Measurements from ENCODE around the gene PRR7.

Gene PRR7

DNA sequence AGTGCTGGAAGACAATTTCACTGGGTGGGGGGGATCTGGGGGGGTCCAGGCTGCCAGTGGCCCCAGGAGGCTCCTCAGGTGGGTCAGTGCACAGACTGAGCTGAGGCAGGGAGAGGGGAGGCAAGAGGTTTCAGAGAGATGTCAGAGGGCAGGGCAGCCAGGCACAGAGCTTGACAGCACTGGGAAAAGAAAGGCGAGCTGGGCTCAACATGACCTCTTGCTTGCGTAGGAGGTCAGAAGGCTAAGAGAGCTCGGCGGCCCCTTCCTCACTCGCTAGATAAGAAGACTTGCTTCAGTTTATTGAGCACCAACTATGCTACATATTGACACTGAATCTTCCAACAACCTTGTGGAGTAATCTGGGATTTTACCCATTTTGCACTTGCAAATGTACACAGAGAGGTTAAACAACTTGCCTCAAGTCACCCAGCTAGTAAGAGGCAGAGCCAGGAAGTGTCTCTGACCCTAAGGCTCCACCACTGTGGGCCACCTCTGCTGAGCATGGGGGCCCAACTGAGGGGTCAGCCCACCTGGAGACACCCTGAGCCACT lies 47.3 kb downstream of the PRR7 start:
- FAIRE-seq, result no peak
- DNase-seq (ENCODE audit: extremely low spot score, insufficient read length, low read depth), result no peak

DNA sequence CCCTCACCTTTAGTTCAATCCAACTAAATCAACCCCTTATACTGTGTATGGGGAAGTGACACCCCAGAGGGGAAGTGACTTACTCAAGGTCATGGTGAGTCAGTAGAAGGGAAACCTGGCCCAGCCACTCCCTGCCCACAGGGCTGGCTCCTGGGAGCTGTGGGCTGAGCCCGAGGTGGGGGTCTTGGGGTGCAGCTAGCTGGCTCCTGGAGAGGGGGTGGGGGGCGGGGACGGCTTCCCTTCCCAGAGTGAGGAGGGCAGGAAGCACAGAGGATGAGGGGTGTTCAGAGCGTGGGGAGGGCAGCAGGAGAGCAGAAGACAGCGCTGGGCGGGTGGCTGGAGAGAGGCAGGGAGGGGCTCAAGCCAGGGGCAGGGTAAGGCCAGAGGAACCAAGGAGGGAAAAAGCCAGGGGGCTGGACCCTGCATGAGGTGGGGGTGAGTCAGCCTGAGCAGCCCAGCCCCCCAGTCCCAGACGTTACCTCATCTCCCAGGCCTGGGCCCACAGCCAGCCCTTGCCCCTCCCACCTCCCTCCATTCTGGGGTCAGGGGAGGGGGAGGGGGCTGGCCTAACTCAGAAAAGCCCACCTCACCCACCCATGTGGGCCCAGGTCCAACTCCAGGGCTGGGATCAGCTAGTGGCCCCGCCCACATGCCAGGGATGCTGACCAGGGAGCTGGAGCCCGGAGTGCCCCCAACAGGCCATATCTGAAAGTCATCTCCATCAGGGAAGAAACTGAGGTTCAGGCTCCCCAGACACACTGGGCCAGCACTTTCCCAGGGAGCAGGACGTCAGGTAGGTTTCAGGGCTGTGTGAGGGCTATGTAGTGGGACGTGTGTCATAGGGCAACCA lies 48.0 kb downstream of the PRR7 start:
- FAIRE-seq, result peak; percentile 38

DNA sequence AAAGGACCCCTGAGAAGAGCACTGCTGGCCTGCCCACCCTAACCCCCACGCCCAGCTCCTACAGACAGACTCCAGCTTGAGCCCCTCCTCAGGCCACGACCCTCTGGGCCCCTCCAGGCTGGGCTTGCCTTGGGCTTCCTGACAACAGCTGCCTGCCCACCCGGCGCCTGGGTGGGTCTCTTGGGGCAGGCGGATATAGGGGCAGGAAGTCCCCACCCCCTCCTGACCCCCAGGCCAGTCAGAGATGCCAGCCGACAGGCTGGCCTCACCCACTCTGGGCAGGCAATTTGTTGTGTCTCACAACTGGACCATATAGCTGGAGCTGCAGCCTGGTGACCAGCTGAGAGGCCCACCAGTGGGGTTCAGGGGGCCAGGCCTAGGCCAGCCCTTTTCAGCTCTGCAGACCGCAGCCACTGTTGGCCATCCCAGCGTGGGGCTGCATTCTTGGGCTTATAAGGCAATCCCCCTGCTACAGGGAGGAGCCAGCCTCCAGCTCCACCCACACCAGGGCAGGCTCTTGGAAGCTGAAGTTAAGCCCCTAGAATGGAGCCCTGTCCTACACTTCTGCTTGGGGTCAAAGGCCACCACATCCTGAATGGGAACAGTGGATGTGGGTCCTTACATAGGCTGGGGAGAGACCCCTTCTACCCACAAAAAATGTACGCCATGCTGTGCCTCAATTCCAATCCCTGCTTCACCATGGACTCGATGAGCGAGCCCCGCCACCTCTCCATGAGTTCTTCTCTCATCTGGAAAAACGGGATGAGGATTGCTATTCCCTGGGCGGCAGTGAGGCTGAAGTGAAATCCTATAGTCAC lies 48.8 kb downstream of the PRR7 start:
- FAIRE-seq (no peak), DNase-seq (ENCODE audit: extremely low spot score, insufficient read length, low read depth) (no peak)

More for the DNA sequence above, 48.0 kb downstream of the PRR7 start:
- no peak for DNase-seq (ENCODE audit: extremely low spot score, insufficient read length, low read depth)

- FAIRE-seq, result no peak
- no peak for DNase-seq (ENCODE audit: extremely low spot score, insufficient read length, low read depth)
Observed at GRCh38 chr5:177496070-177496726, 49.6 kb downstream of the PRR7 start.

GRCh38 chr5:177496727-177497291 lies 50.2 kb downstream of the PRR7 start:
- FAIRE-seq (no peak), DNase-seq (ENCODE audit: extremely low spot score, insufficient read length, low read depth) (no peak)

DNA sequence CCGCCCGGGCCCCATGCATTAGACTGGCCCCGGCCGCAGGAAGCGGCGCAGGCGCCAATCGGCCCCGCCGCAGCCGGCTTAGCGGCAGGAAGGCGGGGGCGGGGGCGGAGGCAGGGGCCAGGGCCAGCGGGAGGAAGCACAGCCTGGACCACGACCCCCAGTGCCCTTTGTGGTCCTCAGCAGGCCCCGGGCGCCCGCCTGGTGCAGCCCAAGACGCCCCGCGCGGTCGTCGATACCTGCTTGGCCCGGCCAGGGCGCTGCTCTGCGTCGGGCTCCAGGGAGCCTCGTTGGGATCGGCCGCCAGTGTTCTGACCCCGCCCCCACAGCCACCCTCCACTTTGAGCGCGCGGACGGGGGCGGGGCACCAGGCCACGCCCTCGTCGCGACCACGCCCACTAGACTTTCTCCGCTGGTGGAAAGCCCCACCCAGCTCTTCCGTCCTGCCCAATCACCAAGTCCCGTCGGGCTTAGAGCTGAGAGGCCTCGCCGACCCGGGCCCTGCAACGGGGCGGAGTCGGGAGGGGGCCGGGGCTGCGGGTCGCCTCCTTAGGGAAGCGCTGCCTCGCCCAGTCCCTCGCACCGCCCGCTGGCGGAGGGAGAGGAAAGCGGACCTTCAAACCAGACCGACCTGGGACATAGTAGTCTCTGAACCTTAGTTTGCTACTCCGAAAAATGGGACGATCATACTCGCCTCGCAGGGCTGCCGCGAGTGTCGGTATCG lies 50.8 kb downstream of the PRR7 start, which contains the start of gene PDLIM7:
PDLIM7 (minus strand) TSS at position 313 of the 721 bp plus-strand sequence. CDS start 1,092 bp downstream, outside the sequence.
- FAIRE-seq, result peak; percentile 95

GRCh38 chr5:177498013-177498787 lies 51.6 kb downstream of the PRR7 start:
- DNase-seq (ENCODE audit: extremely low spot score, insufficient read length, low read depth), result no peak

More for the DNA sequence above, 50.8 kb downstream of the PRR7 start, which contains the start of gene PDLIM7:
- peak; percentile 95 for DNase-seq (ENCODE audit: extremely low spot score, insufficient read length, low read depth)

GRCh38 chr5:177499842-177500241 lies 53.2 kb downstream of the PRR7 start:
- DNase-seq (ENCODE audit: extremely low spot score, insufficient read length, low read depth), result no peak
- FAIRE-seq, result no peak

More at GRCh38 chr5:177498013-177498787, 51.6 kb downstream of the PRR7 start:
- FAIRE-seq, result no peak

DNA sequence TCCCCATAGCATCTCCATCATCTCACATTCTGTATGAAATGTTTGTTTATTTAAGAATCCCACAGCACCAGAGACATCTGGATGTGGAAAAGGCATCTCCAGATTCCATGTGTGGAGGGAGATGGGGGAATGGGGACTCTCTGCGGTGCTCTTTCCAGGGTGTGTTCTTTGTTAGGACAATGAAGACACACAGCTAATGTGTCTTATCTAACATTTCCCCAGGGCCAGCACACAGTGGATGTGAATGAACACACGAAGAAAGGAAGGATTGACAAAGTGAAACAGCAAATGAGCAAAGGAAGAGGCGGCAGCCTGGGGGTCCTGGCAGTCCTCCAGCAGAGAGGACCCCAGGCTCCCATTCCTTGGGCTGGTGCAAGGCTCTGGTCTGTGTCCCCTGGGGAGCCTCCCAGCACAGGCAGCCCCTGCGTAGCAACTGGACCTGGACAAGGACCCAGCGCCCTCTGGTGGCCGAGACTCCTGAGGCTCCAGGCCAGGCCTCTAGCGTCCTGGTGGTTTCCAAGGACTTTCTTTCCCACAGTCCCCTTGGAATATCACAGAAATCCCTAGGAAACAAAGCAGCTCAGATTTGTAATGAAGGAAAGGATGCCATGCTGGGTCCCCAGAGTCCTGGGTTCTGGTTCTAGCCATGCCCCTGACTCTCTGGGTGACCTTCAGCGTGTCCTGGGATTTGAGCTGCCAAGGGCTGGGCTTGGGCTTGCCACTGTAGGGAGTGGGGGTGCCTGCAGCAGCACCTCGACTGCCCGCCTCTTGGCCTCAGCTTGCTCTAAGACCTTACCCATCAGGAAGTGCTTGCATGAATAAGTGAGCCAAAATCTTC lies 54.3 kb downstream of the PRR7 start:
- FAIRE-seq, result peak; percentile 78
- no peak for DNase-seq (ENCODE audit: extremely low spot score, insufficient read length, low read depth)

- DNase-seq (ENCODE audit: extremely low spot score, insufficient read length, low read depth), result no peak
- peak; percentile 88 for FAIRE-seq
Observed at GRCh38 chr5:177501874-177502678, 55.5 kb downstream of the PRR7 start.

DNA sequence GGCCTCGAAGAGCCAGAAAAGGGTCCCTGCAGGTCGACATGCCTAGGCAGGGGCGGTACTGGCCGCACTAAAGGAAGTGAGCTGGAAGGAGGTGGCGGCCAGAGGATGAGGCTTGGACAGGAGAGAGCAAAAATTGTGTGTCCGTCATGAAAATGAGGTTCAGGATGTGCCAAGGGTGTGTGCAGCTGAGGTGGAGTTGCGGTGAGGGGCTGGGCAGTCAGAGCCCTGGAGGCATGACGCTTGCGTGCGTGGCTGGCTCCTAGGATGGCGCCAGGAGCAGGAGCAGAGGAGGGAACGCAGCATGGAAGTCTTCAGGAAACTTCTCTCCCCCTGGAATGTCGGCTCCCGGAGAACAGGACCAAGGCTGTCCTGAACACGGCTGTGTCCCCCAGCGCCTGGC lies 56.3 kb downstream of the PRR7 start:
- DNase-seq (ENCODE audit: extremely low spot score, insufficient read length, low read depth) (no peak), FAIRE-seq (no peak)

- no peak for DNase-seq (ENCODE audit: extremely low spot score, insufficient read length, low read depth)
- FAIRE-seq, result no peak
Observed at GRCh38 chr5:177503351-177504085, 56.9 kb downstream of the PRR7 start.

DNA sequence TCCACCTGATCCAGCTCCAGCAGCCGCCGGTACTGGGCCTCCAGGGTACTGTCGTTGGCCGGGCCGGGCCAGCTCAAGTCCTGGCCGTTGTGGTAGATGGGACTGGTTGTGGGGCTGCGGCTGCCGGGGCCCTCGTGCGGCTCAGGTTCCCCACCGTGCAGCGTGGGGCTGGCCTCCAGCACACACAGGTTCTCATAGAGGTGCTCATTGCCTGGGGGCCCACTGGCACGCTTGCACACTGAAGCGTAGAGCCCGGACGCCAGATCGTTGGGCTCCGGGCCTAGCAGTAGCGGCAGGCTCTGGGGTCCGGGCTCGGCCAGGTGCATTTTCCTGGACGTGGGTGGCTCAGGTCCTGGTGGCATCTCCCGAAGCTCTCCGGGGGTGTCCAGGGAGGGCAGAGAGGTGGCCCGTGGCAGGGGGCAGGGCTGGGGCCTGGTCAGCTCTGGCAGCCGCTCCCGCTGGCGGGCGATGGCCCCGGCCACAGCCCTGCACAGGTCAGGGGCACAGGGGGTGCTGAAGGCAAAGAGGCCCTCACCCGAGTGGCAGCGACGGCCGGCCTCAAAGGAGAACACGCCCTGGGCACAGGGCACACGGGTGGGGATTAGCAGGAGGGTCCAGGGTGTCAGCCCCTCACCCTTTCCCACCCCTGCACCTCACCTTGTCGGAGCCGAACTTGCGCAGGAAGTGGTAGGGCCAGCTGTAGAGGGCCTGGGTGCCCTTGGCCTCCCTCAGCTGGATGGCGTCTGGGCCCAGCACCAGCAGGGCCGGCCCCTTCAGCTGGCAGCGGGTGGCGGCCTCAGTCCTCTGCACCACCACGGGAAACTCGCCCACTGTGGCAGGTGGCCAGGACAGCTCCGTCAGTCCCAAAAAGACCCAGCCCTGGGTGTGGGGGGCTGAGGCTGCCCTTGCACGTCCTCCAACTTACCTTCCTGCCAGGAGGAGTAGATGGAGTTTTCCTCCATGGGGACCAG lies 57.8 kb downstream of the PRR7 start:
- FAIRE-seq (no peak), DNase-seq (ENCODE audit: extremely low spot score, insufficient read length, low read depth) (no peak)

- no peak for DNase-seq (ENCODE audit: extremely low spot score, insufficient read length, low read depth)
- FAIRE-seq, result no peak
Observed at GRCh38 chr5:177505075-177505474, 58.5 kb downstream of the PRR7 start.

Measured in GM18507 (cell line).